NCI-H226 (cell line): ENCODE results near the gene FNBP1.
"Not testable (repeated sequence)": the region's sequence is repeated elsewhere in the genome, so short reads cannot be mapped to it uniquely, and the experiment has no call there.

Experiments
- DNase-seq: peaks from one replicate; pipeline ENCODE4 v3.0.0-alpha.2; 2015

FNBP1 gene

DNA sequence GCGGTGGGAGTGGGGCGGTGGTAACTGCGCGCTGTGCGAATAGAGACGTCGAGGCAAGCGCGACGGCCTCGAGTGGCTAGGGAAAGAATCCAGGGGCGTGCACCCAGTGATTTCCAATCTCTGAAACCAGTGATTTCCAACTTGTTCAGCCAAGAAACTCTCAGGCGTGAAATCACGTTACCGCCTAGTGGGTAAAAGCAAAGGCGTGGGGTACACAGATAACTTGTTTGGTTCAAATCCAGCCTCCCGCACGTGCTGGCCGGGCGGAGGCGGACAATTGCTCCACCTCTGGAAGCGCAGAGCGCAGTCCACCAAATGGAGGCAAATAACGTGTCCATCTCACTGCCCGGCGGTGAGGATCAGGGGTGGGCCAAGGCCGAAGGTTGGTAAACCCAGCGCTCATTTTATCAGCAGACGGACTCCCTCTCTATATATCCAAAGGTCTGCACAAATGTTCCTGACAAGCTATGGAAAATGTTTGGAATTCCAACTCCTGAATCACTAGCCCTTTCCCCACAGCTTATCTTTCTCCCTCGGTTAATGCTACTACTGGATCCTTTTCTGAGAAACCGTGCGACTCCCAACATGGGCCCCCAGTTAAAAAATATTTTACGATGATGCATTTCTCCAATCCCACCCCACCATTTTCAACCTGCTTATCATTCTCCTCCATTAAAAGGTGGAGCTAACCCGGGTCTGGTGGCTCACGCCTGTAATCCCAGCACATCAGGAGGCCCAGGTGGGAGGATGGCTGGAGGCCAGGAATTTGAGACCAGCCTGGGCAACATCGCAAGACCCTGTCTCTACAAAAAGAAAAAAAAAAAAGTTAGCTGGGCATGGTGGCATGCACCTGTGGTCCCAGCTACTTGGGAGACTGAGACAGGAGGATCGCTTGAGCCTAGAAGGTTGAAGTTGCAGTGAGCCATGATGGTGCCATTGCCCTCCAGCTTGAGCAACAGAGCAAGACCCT is 950 bp upstream of the FNBP1 start:
- peak; percentile 89 for DNase-seq

DNA sequence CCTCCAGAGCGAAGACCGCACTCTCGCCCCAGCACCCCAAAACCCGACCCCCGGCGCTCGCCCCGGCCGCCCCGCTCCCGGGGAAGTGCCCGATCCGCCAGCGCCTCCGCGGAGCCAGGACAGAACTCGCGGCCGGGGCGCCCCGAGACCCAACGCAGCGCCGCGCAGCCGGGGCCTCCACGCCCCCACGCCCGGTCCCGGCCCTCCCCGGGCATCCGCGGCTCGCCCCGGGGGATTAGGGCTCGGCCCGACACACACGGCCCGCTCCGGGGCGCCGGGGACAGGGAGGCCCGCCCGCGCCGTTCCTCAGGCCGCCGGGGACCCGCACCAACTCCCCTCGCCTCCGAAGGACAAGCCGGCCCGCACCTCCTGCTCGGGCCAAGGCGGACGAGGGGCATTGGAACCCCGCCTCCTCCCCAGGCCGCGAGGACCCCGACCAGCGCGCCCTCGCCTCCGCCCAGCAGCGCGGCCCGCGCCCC is 544 bp downstream of the FNBP1 start:
- no peak for DNase-seq

DNA sequence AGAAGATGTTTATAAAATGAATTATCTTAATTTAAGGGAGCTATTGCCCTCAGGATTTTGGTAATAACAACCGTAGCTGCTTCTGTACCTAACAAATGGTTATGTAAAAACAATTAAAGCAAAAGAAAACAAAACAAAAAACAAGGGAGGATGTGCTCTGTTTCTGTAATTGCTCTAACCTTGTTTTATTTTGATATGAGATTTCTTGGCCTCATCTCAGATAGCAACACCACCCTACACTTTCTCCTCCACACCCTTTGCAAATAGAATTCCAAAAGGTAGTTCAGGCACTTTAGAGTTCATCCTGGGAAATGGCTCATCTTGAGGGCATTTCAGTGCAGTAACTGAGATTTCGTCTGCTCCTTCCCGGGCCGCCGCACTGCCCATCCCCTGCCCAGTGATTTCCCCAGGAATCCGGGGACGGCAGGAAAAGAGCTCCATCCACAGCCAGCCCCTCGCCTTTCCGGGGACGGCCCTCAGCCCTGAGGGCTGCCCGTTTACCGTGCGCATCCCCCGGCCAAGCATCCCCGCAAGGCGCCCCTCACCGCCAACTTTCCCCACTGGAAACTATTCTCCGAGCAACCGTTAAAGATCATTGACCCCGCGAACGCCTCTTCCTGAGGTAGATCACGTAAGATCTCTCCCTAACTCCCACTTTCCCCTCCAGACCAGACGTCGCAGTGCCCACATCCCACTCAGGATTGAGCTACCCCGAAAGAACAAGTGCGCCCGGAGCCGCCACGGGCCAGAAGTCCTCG is 1.2 kb downstream of the FNBP1 start:
- no peak for DNase-seq

DNA sequence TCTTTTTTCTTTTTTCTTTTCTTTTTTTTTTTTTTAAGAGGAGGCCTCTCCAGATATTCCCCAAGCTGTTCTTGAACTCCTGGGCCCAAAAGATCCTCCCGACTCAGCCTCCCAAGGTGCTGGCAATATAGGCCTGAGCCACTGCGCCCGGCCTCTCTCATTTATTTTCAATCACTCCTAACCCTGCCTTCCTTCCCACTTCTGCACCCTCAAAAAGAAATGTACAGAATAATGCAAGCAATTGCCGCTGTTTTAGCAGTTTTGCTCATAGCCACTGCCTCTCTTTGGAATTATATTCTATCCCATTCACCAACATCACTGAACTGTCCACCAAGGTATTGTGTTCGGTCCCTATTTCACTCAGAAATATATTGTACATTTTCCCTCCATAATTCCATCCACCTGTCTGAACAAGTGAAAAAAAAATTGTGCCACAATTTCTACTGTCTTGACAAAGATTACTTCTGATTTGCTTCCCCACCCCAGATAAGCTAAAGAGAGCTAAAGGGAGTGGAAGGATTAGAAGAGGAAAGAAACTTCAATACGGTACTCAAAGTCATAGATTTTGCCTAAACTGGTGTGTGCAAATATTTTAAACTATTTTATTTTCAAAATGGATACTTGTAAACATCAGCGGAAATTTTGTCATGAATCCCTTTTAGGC is 1.9 kb downstream of the FNBP1 start:
- DNase-seq, result no peak

DNA sequence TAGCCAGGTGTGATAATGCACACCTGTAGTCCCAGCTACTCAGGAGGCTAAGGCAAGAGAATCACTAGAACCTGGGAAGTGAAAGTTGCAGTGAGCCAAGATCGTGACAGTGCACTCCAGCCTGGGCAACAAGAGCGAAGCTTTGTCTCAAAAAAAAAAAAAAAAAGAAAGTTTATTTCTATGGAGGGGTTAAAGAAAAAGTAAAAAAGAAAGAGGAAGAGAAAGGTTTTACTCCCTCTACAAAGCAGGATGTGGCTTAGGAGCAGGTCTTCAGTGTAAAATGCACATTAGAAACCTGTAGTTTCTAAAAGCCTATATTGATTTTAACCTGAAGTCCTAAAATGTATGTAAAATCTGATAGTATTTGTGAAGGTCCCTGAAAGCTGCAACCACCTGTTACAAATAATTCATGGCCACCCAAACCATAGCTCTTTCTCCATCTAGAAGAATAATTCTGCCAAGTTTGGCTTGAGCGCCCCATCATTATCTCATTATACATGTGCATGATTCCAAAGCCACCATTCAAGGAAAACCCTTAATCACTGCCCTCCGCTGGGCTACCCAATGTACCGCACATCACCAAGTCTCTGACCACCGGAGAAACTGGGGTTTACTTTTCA is 3.4 kb downstream of the FNBP1 start:
- no peak for DNase-seq

DNA sequence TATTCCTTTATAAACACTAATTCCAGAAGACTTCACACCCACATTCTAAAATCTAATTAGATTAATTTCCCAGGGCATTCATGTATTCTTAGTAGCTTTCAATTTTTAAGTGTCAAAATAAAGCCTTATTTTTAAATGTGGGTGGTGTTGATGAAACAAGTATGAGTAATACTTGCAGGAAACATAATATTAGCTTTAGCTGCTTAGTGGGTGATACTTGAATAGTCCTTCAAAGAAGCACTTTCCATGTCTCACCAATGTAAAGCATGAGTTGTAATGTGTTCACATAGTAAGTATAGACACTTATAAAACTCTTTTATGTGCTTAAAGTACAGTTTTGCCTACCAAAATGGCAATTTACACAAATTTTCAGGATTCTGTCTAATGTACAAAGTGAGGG is 6.9 kb downstream of the FNBP1 start:
- peak; percentile 10 for DNase-seq

DNA sequence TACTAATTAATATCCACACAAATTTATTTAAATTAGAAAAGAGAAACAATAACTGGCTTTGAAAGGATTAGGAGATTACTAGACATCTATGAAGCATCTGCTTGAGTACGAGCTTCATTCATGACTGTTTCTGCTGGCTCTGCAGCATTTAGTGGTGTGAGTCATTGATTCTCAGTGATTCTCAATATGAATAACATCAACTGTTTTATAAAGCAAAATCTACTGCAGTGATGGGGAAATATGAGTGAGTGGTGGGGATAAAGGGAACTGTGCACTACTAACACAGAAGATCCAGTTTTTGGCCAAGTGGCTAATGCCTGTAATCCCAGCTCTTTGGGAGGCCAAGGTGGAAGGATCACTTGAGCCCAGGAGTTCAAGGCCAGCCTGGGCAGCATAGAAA is 8.4 kb downstream of the FNBP1 start:
- DNase-seq, result peak; percentile 50

DNA sequence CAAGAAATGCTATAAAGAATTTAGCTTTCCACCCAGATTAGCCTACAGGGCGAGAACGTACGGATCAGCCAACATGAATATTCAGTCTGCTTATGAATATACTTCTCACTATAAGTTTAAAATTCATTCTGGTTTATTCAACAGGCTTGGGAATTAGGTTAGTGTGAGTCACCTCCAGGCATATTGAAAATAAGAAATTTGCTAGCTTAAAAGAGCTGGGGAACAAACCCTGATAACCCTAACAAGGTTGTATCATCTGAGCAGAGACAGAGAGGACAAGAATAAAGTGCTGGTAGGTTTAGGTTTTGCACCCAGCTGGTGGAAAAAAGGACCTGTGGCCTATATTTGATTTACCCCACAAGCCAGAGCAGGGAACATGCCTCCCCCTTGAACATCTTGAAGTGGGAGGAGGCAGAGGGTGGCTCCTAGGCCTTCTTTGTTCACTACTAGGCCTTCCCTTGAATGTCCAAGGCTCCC is 12.3 kb downstream of the FNBP1 start:
- DNase-seq, result no peak

DNA sequence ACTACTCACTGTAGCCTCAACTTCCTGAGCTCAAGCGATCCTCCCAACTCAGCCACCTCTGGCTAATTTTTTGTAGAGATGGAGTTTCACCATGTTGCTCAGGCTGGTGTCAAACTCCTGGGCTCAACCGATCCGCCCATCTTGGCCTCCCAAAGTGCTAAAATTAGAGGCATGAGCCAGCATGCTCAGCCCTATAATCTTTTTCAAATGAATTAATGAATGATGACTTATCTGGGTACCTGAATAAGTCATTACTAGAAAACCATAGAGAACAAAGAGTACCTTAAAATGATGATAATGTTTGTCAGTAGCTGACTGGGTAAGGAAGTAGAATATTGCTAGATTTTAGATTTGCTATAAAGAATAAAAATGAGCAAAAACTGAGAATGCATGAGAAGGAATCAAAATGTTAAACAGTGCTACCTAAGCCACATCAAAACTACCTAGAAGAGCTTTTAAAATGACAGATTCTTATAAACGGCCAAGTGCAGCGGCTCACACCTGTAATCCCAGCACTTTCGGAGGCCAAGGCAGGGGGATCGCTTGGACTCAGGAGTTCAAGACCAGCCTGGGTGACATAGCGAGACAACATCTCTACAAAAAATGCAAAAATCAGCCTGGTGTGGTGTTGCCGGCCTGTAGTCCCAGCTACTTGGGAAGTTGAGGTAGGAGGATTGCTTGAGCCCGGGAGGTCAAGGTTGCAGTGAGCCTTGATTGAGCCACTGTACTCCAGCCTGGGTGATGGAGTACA is 13.6 kb downstream of the FNBP1 start:
- DNase-seq, result no peak

DNA sequence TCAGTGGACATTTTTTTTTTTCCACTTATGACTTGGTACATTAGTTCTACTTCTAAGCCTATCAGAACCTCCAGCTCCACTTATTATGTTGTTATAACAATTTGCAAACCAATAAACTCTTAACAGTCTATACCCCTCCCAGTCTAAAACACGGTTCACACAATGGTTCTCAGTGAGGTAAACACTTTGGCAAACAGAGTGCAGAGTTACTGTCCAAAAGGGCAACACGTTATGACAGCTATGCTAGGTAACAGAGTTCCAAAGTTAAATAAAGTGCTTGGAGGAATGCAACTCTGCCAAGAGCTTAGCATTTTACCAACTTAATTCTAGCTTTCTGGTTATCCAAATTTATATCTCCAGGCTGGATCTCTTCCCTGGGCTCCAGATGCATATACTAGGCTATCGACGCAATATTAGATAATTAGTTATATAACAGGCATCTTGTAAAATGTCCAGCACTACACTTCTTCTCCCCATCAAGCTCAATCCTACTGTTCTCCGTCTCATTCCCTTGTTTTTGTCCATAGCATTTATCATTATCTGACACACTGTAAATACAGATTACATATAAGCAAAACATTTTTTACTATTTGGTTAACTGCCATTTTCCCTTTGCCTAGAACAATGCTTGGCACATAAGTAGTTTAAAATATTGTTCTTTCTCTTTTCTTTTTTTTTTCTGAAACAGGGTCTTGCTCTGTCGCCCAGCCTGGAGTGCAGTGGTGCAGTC is 14.3 kb downstream of the FNBP1 start:
- no peak for DNase-seq

DNA sequence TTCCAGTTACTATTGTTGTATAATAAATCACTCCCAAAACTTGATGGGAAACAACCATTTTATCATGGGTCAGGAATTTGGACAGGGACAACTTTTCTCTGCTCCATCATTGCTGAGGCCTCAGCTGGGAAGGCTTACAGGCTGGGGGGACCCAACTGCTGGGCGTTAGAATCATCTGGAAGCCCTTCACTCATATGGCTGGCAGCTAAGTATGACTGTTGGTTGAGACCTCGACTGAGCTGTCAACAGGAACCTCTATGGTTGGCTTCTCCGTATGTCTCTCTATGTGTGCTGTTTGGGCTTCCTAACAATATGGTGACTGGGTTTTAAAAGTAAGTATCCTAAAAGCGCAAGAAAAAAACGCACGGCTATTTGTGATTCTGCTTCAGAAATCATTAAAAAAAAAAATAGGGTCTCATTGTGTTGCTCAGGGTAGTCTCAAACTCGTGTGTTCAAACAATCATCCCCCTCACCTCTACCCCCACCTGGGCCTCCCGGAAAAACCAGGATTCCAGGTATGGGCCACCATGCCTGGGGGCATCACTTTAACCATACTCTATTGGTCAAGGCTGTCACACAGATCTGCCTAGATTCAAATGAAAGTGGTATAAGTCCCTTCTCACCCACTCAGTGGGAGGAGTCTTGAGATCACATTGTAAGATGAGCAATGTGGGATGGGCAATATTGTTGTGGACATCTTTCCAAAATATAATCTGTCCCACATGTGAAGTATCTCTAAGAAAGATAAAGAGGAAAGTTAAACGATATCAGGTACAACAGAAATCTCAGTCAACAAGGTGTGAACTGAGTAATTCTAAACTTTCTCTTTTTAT is 15.2 kb downstream of the FNBP1 start:
- no peak for DNase-seq

DNA sequence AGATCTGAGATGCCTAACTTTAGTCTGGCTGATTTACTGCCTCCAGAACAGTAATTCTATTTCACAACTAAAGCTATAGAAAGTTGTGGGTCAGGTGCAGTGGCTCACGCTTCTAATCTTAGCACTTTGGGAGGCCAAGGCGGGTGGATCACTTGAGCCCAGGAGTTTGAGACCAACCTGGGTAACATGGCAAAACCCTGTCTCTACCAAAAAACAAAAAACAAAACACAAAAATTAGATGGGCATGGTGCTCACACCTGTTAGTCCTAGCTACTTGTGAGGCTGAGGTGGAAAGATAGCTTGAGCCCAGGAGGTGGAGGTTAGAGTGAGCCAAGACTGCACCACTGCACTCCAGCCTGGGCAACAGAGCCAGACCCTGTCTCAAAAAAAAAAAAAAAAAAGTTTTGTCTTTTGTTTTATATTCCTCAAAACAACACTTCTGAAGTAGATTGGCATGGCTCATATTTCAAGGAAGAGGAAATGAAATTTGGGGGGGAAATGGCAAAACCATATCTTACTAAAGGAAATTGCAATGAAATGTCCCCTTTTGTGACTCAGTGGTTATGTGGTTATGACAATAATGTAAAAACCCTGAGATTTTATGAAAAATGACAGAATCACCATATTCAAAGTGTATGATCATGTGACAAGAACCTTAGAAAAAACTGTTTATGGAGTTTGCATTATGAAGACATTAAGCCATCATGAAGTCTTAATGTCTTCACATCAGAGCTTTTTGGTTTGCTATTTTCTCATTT is 16.2 kb downstream of the FNBP1 start:
- no peak for DNase-seq

DNA sequence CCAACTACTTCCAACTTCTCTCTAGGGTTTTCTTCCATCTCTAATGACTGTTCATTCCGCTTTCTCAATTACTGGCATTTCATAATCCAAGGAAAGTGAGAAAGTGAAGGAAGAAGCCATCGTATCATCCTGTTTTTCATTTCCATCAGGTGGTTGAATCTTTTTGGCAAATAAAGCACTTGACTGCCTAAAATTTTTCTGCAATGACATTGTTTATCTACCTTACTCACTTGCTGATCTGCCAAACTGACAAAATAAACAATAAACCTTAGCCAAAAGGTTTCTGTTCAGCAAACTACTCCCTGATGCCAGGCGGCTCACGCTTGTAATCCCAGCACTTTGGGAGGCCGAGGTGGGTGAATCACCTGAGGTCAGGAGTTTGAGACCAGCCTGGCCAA is 18.4 kb downstream of the FNBP1 start:
- peak; percentile 53 for DNase-seq

DNA sequence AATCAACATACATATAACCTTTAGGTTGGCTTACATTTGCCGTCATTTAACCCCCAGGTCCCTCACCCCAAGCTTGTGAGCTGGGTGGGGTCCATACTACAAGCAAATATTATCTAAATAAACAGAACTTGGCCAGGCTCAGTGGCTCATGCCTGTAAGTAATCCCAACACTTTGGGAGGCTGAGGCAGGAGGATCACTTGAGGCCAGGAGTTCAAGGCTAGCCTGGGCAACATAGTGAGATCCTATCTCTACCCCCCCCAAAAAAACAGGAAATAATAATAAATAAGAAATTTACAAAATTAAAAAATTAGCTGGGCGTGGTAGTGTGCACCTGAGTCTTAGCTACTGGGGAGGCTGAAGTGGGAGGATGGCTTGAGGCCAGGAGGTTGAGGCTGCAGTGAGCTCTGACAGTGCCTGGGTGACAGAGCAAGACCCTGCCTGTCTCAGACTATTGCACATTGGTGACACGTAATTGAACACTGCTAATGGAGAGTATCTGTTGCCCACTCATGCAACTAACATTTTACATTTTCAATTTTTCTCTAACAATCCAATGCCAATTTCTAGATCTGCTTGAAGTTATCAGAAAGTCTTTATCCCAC is 18.9 kb downstream of the FNBP1 start:
- no peak for DNase-seq

DNA sequence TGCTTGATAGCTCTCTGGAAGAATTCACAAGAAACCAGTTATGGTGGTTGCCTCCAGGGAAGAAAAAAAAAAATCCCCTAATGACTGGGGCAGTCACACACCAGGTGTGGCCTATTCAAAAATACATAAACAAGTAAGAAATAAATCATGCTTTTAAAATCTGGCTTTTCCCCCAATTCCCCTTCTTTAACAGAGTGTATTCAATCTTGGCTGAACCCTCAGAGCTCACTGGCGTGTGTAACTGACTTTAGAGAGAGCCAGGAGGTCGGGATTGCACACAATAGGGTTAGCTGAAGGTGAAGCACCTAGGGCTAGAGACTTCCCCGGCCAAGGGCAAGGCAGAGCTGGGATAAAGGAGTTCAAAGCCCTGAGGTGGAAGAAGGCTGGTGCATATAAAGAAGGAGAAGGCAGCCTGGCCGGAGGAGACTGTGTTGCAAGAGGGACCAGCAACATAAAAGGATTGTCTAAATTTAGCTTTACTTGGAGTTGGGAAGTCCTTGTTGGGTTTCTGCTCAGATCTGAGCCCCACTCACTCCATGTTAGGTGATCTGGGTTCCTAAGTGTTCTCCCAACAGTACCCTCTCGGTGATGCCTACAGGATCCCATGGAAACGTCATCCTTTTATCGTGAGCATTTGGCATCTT is 19.7 kb downstream of the FNBP1 start:
- DNase-seq, result no peak

DNA sequence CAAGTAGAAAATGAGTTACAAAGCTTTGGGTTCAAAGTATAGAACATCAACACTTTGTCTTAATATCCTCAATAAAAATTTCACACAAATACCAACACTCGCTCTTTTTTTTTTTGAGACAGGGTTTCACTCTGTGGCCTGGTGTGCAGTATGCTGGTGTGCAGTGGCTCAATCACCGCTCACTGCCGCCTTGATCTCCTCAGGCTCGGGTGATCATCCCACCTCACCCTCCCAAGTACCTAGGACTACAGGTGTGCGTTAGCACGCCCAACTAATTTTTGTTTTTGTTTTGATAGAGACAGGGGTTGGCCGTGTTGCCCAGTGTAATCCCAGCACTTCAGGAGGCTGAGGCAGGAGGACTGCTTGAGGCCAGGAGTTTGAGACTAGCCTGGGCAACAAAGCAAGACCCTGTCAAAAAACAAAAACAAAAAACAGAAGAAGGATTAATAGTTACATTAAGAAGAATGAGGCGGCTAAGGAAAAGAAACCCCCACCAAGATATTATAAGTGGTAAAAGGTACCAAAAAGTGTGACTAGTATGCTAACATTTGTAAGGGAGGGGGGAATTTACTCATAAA is 20.3 kb downstream of the FNBP1 start:
- DNase-seq, result no peak

DNA sequence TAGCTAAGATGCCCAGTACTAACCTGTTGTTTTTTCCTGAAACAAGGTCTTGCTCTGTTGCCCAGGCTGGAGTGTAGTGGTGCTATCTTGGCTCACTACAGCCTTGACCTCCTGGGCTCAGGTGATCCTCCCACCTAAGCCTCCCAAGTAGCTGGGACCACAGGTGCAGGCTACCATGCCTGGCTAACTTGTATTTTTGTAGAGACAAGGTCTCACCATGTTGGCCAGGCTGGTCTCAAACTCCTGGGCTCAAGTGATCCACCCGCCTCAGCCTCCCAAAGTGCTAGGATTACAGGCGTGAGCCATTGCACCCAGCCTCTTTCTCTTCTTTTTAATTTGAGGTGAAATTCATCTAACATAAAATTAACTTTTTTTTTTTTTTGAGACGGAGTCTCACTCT is 21.1 kb downstream of the FNBP1 start:
- not testable (repeated sequence) for DNase-seq

DNA sequence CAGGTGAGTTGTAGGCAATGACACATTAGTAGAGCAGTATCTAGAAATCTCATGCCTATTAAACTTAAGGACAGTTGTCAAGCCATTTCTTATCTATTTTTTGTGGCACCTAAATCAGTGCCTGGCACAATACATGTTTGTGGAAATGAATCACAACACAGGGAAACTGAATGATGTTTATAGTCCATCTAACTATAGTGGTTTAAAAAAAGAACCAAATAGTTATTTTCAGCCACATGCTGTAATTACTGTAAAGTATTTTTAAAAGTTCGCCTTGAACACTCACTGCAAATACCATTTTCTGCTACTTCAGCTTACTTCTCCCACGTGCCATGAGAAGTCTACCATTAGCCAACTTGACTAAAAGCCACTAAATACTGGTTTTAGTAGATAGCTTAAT is 21.9 kb downstream of the FNBP1 start:
- no peak for DNase-seq
